Naive thymus-derived CD4-positive, alpha-beta T cell (primary cell): ENCODE data around the gene SLC19A1. TPM values are rescaled to one million over a fixed set of nuclear protein-coding genes. Genes with fewer than 3 reads are reported as not detected.

Experiments used
- ATAC-seq: fragments of 150-1000 bp; cut with Tn5 transposase; 2 replicates; pipeline ENCODE4 v1.10.0; 2021; ENCODE audit warnings: mild to moderate bottlenecking, moderate library complexity
- CTCF ChIA-PET: fragments of 350-600 bp; sonication (Branson Sonifier 250); formaldehyde crosslinking; loops from one replicate; lab custom pipeline; 2021; ENCODE audit warnings: antibody characterized with exemption; lab: Charles Lee
- POLR2A ChIA-PET: fragments of 350-600 bp; sonication (Branson Sonifier 250); formaldehyde crosslinking; loops from one replicate; lab custom pipeline; 2021; ENCODE audit warnings: antibody characterized with exemption, inconsistent platforms; lab: Charles Lee
- DNase-seq, 9 donors: peaks; one replicate each; pipeline versions ENCODE4 v3.0.0 to v3.0.0-alpha.2; 2020 to 2022; ENCODE audit warnings: mixed read lengths in 1 of 9
- H3K27ac ChIP-seq: one replicate; pipeline ENCODE4 v1.7.0; 2013; ENCODE audit warnings: mild to moderate bottlenecking, low read depth, low read length, moderate library complexity
- H3K27me3 ChIP-seq, 2 donors: one replicate each; pipeline ENCODE4 v1.7.0; 2013; ENCODE audit warnings: low read length in 2 of 2, mild to moderate bottlenecking in 2 of 2, moderate library complexity in 2 of 2; ENCODE audit not compliant: control insufficient read depth in 2 of 2, insufficient read depth in 2 of 2
- H3K36me3 ChIP-seq, 3 experiments: 1 replicate in 2 of 3; 2 replicates in 1 of 3; pipeline ENCODE4 v1.7.0; 2013; ENCODE audit warnings: low read length in 3 of 3, mild to moderate bottlenecking in 3 of 3, moderate library complexity in 1 of 3; ENCODE audit not compliant: insufficient read depth in 3 of 3, control insufficient read depth in 2 of 3
- H3K4me1 ChIP-seq, 2 donors: one replicate each; pipeline ENCODE4 v1.7.0; 2013; ENCODE audit warnings: low read length in 2 of 2, mild to moderate bottlenecking in 2 of 2, moderate library complexity in 1 of 2; ENCODE audit not compliant: control insufficient read depth in 2 of 2, insufficient read depth in 2 of 2
- H3K4me3 ChIP-seq: 2 replicates; pipeline ENCODE4 v1.7.0; 2013; ENCODE audit warnings: mild to moderate bottlenecking, low read length
- H3K9me3 ChIP-seq, 3 experiments: 1 replicate in 2 of 3; 2 replicates in 1 of 3; pipeline ENCODE4 v1.7.0; 2013; ENCODE audit warnings: low read length in 3 of 3; ENCODE audit not compliant: control insufficient read depth in 2 of 3
- H3K27ac Mint-ChIP-seq, 9 donors: one replicate each; pipeline ENCODE4 v1.8.0; 2020 to 2022; ENCODE audit warnings: mixed read lengths in 9 of 9, mild to moderate bottlenecking in 8 of 9, moderate library complexity in 5 of 9, inconsistent platforms in 2 of 9
- H3K27me3 Mint-ChIP-seq, 5 donors: one replicate each; pipeline ENCODE4 v1.8.0; 2021 to 2022; ENCODE audit warnings: mixed read lengths in 5 of 5, mild to moderate bottlenecking in 1 of 5
- H3K36me3 Mint-ChIP-seq, 5 donors: one replicate each; pipeline ENCODE4 v1.8.0; 2020 to 2022; ENCODE audit warnings: mixed read lengths in 5 of 5, mild to moderate bottlenecking in 3 of 5, inconsistent platforms in 1 of 5
- H3K4me1 Mint-ChIP-seq, 7 donors: one replicate each; pipeline ENCODE4 v1.8.0; 2020 to 2022; ENCODE audit warnings: mixed read lengths in 7 of 7, mild to moderate bottlenecking in 3 of 7, inconsistent platforms in 1 of 7
- H3K4me3 Mint-ChIP-seq, 10 donors: one replicate each; pipeline ENCODE4 v1.8.0; 2020 to 2022; ENCODE audit warnings: mild to moderate bottlenecking in 10 of 10, mixed read lengths in 10 of 10, moderate library complexity in 6 of 10, inconsistent platforms in 2 of 10
- H3K9me3 Mint-ChIP-seq, 11 donors: one replicate each; pipeline ENCODE4 v1.8.0; 2020 to 2022; ENCODE audit warnings: mixed read lengths in 11 of 11, mild to moderate bottlenecking in 4 of 11, inconsistent platforms in 1 of 11, moderate library complexity in 1 of 11
- intact Hi-C, 2 donors: fragments of 100-400 bp; cut with micrococcal nuclease; formaldehyde crosslinking; loops; one replicate each; pipeline ENCODE4 v1.15.1; 2023
- polyA plus RNA-seq, 2 donors: library from polyadenylated mRNA; unstranded; fragments of 300-500 nt; fragmentation: Illumina TruSeq; gene quantifications; one replicate each; pipeline ENCODE4 v1.2.3, GENCODE V29; 2021
- total RNA-seq, 6 experiments: library from RNA in 5 of 6; stranded (reverse) in 5 of 6; gene quantifications; 1 replicate in 5 of 6; 2 replicates in 1 of 6; pipeline ENCODE4 v1.2.3 and lab custom pipeline; 2021 to 2026

SLC19A1 gene
- total and polyA plus RNA-seq, 7 experiments from 2014 or later = 10.5 to 49.1 (median 15.6) TPM

GRCh38 chr21:45581322-45581712 is 39.1 kb upstream of the SLC19A1 start:
- Mint-ChIP-seq H3K9me3 (peaks cover under 1 to 20% (median 7%) of the 10 kb centered on the region in 11 donors), H3K4me1 (no peaks in the 10 kb centered on the region), H3K4me3 (no peak overlapping the region), H3K27ac (no peak overlapping the region), H3K27me3 (peaks cover 0 to 7% (median 1%) of the 10 kb centered on the region in 5 donors), H3K36me3 (peaks cover 3 to 6% (median 5%) of the 10 kb centered on the region in 5 donors)
- POLR2A ChIA-PET = no interaction called here
- peaks cover 0 to 10% (median 0%) of the 10 kb centered on the region in 3 experiments for H3K9me3 ChIP-seq
- no peak overlapping the region for H3K27ac ChIP-seq
- intact Hi-C loops = no loop called here
- no peaks in the 10 kb centered on the region for H3K36me3 ChIP-seq
- CTCF ChIA-PET = no interaction called here
- no peak overlapping the region for H3K4me3 ChIP-seq
- no peak for ATAC-seq
- H3K4me1 ChIP-seq = no peaks in the 10 kb centered on the region
- H3K27me3 ChIP-seq = no peaks in the 10 kb centered on the region
- DNase-seq = peak in 1 of 9 donors; percentile 13

- H3K9me3 ChIP-seq = peaks cover 0 to 4% (median 0%) of the 10 kb centered on the region in 3 experiments
- H3K27ac ChIP-seq = no peak overlapping the region
- Mint-ChIP-seq H3K36me3 (peaks cover 0 to 4% (median under 1%) of the 10 kb centered on the region in 5 donors), H3K4me1 (no peaks in the 10 kb centered on the region), H3K27ac (no peak overlapping the region), H3K4me3 (no peak overlapping the region), H3K9me3 (peaks cover 0 to 14% (median 4%) of the 10 kb centered on the region in 11 donors), H3K27me3 (peaks cover 0 to 5% (median 0%) of the 10 kb centered on the region in 5 donors)
- ChIA-PET CTCF (no interaction called here), POLR2A (no interaction called here)
- ATAC-seq (no peak), DNase-seq (peak in 1 of 9 donors; percentile 4)
- H3K4me1 ChIP-seq = no peaks in the 10 kb centered on the region
- H3K4me3 ChIP-seq = no peak overlapping the region
- H3K36me3 ChIP-seq = no peaks in the 10 kb centered on the region
- H3K27me3 ChIP-seq = no peaks in the 10 kb centered on the region
- intact Hi-C loops = no loop called here
These were observed 38.5 kb upstream of the SLC19A1 start for GRCh38 chr21:45580576-45581321.

- ATAC-seq (no peak), DNase-seq (no peak)
- no peak overlapping the region for H3K4me3 ChIP-seq
- H3K4me1 ChIP-seq = no peaks in the 10 kb centered on the region
- no peaks in the 10 kb centered on the region for H3K27me3 ChIP-seq
- peaks cover 0 to 4% (median 0%) of the 10 kb centered on the region in 5 donors for H3K36me3 Mint-ChIP-seq
- no peak overlapping the region for H3K27ac ChIP-seq
- no peaks in the 10 kb centered on the region for H3K4me1 Mint-ChIP-seq
- ChIA-PET CTCF (no interaction called here), POLR2A (no interaction called here)
- intact Hi-C loops = no loop called here
- no peak overlapping the region for H3K4me3 Mint-ChIP-seq
- H3K36me3 ChIP-seq = no peaks in the 10 kb centered on the region
- peaks cover 0 to 5% (median 0%) of the 10 kb centered on the region in 5 donors for H3K27me3 Mint-ChIP-seq
- peaks cover 0 to 9% (median 4%) of the 10 kb centered on the region in 11 donors for H3K9me3 Mint-ChIP-seq
- H3K27ac Mint-ChIP-seq = no peak overlapping the region
- H3K9me3 ChIP-seq = peaks cover 0 to 3% (median 0%) of the 10 kb centered on the region in 3 experiments
These were observed 37.9 kb upstream of the SLC19A1 start for GRCh38 chr21:45580181-45580575.

- Histone ChIP-seq H3K27me3 (no peaks in the 10 kb centered on the region), H3K4me1 (no peaks in the 10 kb centered on the region), H3K27ac (no peak overlapping the region), H3K9me3 (peaks cover 0 to 3% (median 0%) of the 10 kb centered on the region in 3 experiments), H3K36me3 (no peaks in the 10 kb centered on the region), H3K4me3 (no peak overlapping the region)
- H3K4me3 Mint-ChIP-seq = no peak overlapping the region
- H3K27me3 Mint-ChIP-seq = peaks cover 0 to 5% (median 0%) of the 10 kb centered on the region in 5 donors
- H3K4me1 Mint-ChIP-seq = no peaks in the 10 kb centered on the region
- H3K9me3 Mint-ChIP-seq = peaks cover 0 to 9% (median 4%) of the 10 kb centered on the region in 11 donors
- POLR2A ChIA-PET = no interaction called here
- ATAC-seq (no peak), DNase-seq (peak in 1 of 9 donors; percentile 20)
- CTCF ChIA-PET = no interaction called here
- intact Hi-C loops = no loop called here
- no peak overlapping the region for H3K27ac Mint-ChIP-seq
- peaks cover 0 to 4% (median 0%) of the 10 kb centered on the region in 5 donors for H3K36me3 Mint-ChIP-seq
These were observed 37.3 kb upstream of the SLC19A1 start for GRCh38 chr21:45579383-45580180.

- Histone ChIP-seq H3K9me3 (peaks cover 0 to 3% (median 0%) of the 10 kb centered on the region in 3 experiments), H3K27me3 (no peaks in the 10 kb centered on the region), H3K27ac (no peak overlapping the region), H3K4me1 (no peaks in the 10 kb centered on the region), H3K36me3 (no peaks in the 10 kb centered on the region), H3K4me3 (no peak overlapping the region)
- H3K27ac Mint-ChIP-seq = no peak overlapping the region
- H3K9me3 Mint-ChIP-seq = peaks cover 0 to 9% (median 4%) of the 10 kb centered on the region in 11 donors
- POLR2A ChIA-PET = interaction anchor here (1.1 kb wide), 1 partner anchor 10 kb away, joined by 3 read pairs; no protein-coding TSS in a partner anchor
- ATAC-seq = no peak
- H3K4me1 Mint-ChIP-seq = no peaks in the 10 kb centered on the region
- DNase-seq = no peak
- H3K36me3 Mint-ChIP-seq = peaks cover 0 to 4% (median 0%) of the 10 kb centered on the region in 5 donors
- intact Hi-C loops = no loop called here
- H3K4me3 Mint-ChIP-seq = no peak overlapping the region
- peaks cover 0 to 5% (median 0%) of the 10 kb centered on the region in 5 donors for H3K27me3 Mint-ChIP-seq
- CTCF ChIA-PET = no interaction called here
These were observed 36.7 kb upstream of the SLC19A1 start for GRCh38 chr21:45578811-45579381.

GRCh38 chr21:45578176-45578801 is 36.0 kb upstream of the SLC19A1 start:
- Mint-ChIP-seq H3K36me3 (peaks cover 0 to 4% (median 0%) of the 10 kb centered on the region in 5 donors), H3K27ac (no peak overlapping the region), H3K4me3 (no peak overlapping the region), H3K27me3 (peaks cover 0 to 5% (median 0%) of the 10 kb centered on the region in 5 donors), H3K9me3 (peaks cover 0 to 6% (median 4%) of the 10 kb centered on the region in 11 donors), H3K4me1 (peaks cover 0 to 4% (median 0%) of the 10 kb centered on the region in 7 donors)
- H3K36me3 ChIP-seq = no peaks in the 10 kb centered on the region
- no peak overlapping the region for H3K27ac ChIP-seq
- H3K4me1 ChIP-seq = no peaks in the 10 kb centered on the region
- ATAC-seq (no peak), DNase-seq (no peak)
- intact Hi-C loops = no loop called here
- CTCF ChIA-PET = interaction anchor here (0.6 kb wide), 1 partner anchor 1793 kb away, joined by 3 read pairs; no protein-coding TSS in a partner anchor
- no peak overlapping the region for H3K4me3 ChIP-seq
- H3K27me3 ChIP-seq = no peaks in the 10 kb centered on the region
- H3K9me3 ChIP-seq = peaks cover 0 to 3% (median 0%) of the 10 kb centered on the region in 3 experiments
- POLR2A ChIA-PET = interaction anchor here (1.1 kb wide), 1 partner anchor 11 kb away, joined by 3 read pairs; no protein-coding TSS in a partner anchor
